NCI-H748 (cell line): ENCODE data around the gene CLDN1.

ENCODE experiments used
- DNase-seq: peaks from one replicate; lab custom pipeline; 2025; ENCODE audit not compliant: unreplicated experiment; lab: John Stamatoyannopoulos, UW

The CLDN1 gene

DNA sequence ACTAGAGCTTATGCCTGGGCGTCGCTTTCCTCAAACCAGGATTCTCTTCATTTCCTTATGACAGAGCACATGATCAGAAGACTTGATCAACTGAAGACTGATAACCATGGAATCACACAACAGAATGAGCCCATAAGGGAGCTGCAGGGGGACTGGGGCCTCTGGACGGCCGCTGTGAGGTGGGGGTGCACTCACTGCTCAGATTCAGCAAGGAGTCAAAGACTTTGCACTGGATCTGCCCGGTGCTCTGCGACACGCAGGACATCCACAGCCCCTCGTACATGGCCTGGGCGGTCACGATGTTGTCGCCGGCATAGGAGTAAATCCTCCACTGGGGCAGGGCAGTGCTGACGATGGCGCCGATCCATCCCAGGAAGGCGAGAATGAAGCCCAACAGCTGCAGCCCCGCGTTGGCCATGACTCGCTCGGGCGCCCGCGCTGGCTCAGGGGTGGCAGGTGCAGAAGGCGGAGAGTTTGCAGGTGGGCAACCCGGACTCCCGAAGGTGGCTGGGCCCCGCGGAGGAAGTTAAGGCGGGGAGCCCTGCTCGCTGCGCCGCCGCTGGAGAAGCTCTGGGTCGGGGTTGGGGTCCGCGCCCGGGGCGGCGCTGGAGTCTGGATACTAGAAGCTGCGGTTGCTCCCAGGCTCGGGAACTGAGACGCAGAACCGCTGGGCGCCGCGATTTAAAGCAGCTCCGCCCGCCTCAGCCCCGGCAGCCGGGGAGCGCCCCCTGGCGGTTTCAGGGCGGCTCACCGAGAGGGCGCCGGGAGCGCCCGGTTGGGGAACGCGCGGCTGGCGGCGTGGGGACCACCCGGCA lies at the start of gene CLDN1:
CLDN1 (minus strand) TSS at position 658 of the 815 bp plus-strand sequence; CDS start at position 418, 240 bp downstream.
- peak; percentile 84 for DNase-seq

DNA sequence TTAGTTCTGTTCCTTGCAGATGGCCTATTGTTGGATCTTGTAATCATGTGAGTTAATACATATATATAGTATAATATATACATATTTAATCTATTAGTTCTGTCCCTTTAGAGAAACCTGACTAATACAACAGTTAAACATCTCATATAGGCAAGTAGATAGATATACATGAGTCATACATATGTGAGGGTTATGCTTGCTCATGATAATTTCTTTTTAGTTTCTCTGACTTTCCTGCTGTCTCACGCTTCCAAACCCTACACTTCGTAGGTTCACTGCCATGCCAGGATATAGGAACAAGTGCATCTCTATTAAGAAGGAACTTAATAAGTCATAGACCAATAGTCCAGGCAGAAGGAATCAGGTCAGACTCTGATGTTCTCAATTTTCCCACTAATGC lies 48.9 kb upstream of the CLDN1 start:
- DNase-seq = no peak

- DNase-seq = no peak
These were observed 48.1 kb upstream of the CLDN1 start for GRCh38 chr3:190370369-190370768.

DNA sequence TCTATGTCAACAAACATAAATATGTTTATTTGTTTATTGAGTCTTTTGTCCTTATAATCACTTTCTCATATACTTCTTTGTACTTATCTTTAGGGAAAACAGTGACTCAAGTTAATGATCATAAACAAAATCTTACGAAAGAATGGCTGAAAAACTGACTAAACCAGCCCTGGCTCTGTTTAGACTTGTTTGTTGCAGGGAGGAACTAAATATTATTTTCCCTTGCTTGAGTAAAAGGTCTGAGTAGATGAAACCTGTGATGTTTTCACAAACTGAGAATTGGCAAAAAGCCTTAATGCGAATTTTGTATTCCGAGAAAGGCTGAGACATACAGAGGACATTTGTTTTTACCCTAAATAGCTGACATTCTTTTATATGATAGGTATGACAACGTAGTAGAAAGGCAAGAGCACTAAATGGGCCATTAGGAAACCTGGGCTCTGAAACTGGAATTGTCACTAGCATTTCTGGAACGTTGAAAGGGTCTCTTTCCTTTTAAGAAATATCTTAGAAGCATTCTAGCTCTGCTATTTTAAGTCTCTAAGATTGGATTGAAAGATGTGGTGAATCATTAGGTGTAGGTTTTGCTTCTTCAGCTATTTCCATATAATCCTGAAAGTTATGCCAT lies 47.5 kb upstream of the CLDN1 start:
- DNase-seq = no peak

DNA sequence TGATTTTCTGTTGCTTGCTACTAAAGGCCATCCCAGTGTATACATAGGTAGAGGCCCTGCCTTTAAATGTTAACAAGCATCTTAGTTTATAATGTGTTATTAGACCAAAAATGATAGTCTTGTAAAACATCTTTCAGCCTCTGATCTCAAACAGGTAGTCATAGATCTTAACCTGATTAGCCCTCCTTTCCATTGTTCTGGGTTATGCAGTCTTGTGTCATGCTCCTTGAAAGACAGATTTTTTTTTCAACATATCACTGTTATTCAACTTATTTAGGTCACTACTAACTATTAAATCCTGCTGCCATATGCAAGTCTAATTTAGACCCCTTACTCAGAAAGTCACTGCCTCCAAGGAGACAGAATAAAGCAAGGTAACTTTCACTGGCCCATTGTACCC lies 46.6 kb upstream of the CLDN1 start:
- DNase-seq = no peak

GRCh38 chr3:190366133-190366532 lies 43.9 kb upstream of the CLDN1 start:
- DNase-seq = no peak

DNA sequence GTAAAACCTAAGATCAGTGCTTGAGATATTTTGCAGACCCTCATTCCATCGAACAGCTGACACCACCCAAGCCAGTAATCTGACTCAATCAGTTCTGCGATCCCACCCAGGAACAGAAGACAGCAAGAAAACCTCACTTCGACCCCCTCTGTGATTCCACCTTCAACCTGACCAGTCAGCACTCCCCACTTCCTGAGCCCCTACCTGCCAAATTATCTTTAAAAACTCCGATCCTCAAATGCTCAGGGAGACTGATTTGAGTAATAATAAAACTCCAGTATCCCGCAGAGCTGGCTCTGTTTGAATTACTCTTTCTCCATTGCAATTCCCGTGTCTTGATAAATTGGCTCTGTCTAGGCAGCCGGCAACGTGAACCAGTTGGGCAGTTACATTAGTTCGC lies 40.0 kb upstream of the CLDN1 start:
- DNase-seq = no peak

DNA sequence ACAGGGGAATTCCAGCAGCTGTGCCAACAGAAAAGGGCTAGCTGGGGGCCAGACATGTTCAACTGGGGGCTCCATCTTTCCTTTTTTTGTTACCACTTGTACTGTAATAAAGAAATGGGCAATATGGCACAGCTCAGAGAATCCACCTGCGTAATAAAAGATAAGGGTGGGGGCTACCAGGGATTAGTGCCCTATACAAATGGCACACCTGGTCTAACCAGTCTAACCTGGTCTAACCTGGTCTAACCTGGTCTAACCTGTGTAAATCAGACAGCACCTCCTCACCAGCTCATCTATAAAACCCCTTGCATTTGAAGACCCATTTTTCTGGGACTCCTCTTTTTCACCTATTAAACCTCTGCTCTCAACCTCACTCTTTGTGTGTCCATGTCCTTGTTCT lies 39.5 kb upstream of the CLDN1 start:
- peak; percentile 15 for DNase-seq

GRCh38 chr3:190360228-190360627 lies 38.0 kb upstream of the CLDN1 start:
- no peak for DNase-seq

GRCh38 chr3:190359813-190360212 lies 37.6 kb upstream of the CLDN1 start:
- DNase-seq = no peak

GRCh38 chr3:190357468-190357867 lies 35.2 kb upstream of the CLDN1 start:
- no peak for DNase-seq

DNA sequence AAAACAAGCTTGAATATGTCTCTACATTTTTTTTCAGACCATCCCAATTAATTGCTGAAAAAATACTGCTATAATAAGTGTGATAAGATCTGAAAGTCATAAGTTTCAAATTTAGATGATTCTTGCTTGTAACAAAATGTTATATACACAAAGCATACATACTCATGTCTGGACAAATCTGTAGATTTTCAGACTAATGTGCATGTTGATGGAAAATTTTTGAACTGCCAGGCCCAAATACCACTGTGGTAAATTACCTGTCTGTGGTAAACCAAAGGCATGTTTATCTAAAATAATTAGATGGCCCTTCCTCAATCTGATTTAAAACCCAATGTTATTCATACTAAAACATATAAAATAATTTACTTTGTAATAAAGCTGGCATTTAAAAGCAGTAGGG lies 34.0 kb upstream of the CLDN1 start:
- no peak for DNase-seq

DNA sequence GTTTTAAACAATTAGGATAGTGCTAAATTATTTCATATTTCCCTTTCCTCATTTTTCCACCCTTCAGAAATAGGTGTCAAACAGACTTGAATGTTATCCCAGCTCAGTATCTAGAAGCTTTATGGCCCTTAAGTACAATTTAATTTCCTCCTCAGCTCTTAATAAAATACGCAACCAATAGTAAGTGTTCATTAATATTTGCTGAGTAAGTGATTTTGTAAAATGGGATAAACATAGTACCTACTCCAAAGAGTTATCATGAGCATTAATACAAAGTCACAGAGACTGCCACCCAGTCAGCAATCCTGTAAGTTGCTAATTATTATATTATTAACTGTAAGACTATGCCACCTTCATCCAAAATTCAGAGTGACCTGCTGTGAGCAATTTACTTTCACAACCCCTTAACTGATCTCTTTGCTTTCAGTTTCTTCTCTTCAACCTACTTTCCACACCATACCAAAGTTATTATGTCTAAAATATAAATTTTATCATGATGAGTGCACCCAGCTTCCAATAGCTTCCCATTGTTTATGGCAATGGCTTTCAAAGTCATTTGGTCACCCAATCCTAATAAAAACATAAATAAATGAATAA lies 30.7 kb upstream of the CLDN1 start:
- no peak for DNase-seq

DNA sequence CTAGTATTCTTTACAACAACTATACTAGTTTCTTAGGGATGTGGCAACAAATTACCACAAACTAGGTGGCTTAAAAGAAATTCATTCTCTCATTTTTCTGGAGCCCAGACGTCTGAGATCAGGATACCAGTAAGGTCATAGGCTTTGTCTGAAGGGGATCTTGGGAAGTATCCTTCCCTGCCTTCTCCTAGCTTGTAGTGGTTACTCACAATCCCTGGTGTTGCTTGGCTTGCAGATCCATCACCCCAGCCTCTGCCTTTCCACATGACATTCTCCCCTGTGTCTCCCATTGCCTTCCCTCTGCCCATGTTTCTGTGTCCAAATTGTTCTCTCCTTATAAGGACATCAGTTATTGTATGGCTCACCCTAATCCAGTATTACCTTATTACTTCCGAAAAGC lies 24.3 kb upstream of the CLDN1 start:
- no peak for DNase-seq

GRCh38 chr3:190345878-190346277 lies 23.6 kb upstream of the CLDN1 start:
- DNase-seq = no peak

- DNase-seq = no peak
These were observed 23.0 kb upstream of the CLDN1 start for GRCh38 chr3:190345027-190345821.

DNA sequence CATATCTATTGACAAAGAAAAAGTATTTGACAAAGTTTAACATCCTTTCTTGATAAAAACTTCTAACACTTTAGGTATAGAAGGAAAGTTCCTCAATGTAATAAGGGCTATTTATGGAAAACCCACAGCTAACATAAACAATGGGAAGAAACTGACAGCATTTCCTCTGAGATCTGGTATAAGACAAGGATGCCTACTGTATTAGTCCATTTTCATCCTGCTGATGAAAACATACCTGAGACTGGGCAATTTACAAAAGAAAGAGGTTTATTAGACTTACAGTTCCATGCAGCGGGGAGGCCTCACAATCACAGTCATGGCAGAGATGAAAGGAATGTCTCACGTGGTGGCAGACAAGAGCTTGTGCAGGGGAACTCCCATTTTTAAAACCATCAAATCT lies 17.8 kb upstream of the CLDN1 start:
- DNase-seq = no peak

- no peak for DNase-seq
These were observed 16.9 kb upstream of the CLDN1 start for GRCh38 chr3:190339130-190339529.

GRCh38 chr3:190338717-190339116 lies 16.5 kb upstream of the CLDN1 start:
- DNase-seq = no peak

DNA sequence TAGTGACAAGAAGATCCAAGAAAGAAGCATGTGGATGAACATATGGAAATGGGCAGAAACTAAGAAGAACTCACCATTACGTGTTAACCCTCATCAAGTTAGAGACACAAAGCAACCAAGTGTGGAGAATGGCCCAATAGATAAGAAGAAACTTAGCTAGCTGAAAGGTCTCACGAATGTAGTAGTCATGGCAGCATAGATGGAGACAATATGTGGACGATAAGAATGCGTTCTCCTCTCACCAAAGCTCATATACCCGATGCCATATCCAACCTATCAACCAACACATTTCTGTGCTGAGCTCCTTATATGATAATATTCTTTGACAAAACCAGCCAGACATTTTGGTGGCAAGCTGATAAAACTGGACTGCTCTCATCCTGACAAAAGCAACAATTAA lies 15.1 kb upstream of the CLDN1 start:
- DNase-seq = no peak

DNA sequence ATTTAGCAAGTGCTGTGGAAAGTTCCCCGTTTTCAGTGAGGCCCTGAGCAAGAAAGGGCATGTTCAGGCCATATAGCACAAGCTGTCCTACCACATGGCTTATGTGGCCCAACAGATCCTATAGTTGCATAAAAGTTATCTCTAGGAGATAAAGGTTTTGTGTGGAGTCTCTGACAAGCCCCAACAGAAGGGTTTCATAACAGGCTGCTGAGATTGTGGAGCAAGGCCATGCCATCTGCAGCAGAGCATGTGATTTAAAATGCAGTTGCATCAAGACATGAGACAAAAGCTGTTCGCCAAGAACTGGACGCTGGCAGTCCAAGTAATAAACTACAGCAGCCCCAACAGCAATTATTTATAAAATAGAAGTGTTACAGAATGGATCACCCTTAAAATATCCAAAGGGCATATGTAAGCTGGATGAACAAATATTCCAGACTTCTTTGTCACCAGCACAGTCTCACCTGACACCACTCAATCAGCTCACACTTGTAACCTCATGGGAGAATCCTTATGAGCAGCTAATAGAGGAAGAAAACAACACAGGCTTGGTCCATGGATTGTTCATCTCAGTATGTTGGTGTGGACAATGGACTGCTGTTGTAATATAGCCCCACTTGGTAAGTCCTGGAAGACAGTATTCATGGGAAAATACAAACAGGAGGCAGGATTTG lies 14.4 kb upstream of the CLDN1 start:
- DNase-seq = no peak
